HG03045 (cell line): Measurements from ENCODE around the gene ADGRF5.
"Not testable (repeated sequence)": the region's sequence is repeated elsewhere in the genome, so short reads cannot be mapped to it uniquely, and the experiment has no call there.

ENCODE experiments used
- ATAC-seq: cut with Tn5 transposase; IDR thresholded peaks from one replicate; pipeline ENCODE4 v1.9.1; 2021; ENCODE audit warnings: mild to moderate bottlenecking, moderate library complexity; ENCODE audit not compliant: unreplicated experiment

ADGRF5 gene

DNA sequence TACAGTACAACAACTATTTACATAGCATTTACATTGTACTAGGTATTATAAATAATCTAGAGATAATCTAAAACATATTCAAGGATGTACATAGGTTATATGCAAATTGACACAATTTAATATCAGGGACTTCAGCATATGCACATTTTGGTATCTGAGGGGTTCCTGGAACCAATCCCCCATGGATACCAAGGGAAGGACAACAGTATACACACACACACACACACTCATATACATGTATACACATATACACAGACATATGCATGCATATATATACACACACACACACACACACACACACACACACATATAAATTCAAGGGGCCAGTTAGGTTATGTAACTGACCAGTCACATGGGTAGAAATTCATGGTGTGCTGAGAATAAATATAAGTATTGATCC is 24.9 kb downstream of the ADGRF5 start:
- no peak for ATAC-seq

DNA sequence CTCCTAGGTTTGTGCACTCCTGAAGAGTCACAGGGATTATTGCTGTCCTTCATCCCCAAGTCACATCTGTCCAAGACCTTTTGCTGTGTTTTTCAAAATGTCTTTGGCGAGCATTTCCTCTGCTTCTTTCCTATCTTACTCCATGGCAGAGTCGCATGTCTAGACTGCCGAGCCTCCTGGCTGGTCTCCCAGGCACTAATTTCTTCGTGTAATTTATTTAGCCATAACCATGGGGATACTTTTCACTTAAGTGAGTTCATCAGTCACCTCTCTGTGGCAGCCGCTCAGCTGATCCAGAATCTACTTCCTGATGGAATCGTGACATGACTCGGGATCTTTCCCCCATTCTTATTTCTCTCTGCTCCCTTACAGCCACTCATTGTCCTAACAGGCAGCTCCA is 25.8 kb downstream of the ADGRF5 start:
- no peak for ATAC-seq

DNA sequence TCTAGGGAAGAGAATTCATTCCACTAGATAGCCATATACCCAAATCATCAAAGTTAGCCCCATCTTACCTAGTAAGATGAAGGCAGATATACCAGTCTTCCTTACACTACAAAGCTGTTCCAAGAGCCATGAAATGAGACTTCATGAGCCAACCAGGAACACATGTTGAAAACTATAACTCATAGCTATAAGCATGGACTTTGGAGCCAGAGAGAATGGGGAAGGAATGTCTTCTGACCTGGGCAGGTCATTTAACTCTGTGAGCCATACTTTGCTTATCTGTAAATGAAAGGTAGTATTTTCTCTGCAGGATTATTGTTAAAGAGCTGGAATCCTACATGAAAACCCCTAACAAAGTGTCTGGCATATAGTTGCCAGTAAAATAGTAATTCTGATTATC is 27.3 kb downstream of the ADGRF5 start:
- ATAC-seq: no peak

DNA sequence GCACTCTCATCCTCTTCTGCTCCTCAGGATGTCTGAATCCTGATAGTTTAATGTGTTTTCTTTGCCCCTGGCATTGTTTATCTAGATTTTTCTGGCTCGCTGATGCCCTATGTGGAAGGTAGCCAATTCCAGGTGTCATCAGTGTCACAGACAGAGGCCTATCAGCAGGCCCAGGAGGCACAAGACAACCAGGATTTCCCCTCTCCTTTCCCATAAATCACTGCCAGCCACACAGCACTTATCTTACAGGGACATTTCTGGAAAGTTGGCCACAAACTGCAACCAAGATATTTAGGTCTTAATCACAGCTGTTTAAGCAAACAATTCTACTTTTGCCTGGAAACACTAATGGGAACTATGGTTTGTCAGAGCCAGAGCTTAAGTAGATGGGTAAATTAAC is 28.1 kb downstream of the ADGRF5 start:
- ATAC-seq: no peak

DNA sequence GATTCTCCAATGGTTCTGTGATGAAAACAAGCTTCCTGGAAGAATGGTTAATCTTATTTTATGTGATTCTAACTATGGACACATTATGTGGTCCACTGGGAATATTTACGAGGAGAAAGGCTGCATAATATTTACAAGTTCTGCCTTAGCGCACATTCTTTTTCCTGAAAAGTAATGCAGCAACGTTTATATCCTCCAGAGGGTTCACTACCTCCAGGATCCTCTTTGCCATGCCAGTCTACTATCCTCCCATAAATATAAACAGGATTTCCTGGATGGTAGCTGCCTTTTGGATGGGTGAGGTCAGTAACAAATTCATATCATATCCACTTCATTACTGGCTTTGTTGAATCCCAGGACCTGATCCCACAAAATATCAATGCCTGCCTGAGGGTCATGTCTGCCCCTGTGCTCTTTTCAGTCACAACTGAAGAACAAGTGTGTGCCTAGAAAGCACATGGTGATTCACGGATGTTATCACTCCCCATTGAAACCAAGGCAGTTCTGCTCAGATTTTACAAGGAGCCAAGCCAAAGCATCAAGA is 30.4 kb downstream of the ADGRF5 start:
- no peak for ATAC-seq

DNA sequence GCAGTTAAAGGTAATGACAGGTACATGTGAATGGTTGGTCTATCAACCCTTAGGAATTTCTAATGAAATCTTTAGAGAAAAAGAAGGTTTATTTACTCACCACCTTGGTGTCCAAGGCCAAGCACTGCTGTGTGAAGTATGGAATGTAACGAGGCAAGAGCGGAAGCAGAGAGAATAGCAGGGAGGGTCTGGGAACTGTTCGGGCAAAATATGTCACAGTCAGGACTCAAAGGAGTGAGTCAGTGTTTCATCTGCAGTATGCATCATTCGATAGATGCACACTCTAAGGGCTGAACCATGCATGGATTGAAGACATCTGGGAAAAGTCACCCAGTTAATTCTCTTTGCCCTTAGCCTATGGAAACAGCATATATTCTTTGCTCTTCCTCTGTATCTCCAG is 33.2 kb downstream of the ADGRF5 start:
- no peak for ATAC-seq

DNA sequence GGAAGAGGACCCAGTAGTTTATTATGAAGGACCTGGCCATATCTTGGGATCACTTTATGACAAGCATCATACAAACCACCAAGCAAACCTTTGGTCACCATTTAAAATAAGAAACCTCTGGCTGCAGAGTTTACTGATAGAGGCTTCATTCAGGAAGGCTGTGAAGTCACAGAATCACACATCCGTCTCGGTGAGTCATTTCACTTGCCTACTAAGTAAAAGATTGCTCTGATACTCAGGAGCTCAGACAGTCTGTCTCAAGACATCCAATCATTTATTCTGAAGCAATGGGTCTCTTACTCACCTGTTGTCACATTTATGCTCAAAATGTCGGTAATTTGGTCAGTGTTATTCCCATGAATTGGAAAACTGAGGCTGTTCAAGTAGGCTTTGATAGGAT is 33.7 kb downstream of the ADGRF5 start:
- ATAC-seq: no peak

DNA sequence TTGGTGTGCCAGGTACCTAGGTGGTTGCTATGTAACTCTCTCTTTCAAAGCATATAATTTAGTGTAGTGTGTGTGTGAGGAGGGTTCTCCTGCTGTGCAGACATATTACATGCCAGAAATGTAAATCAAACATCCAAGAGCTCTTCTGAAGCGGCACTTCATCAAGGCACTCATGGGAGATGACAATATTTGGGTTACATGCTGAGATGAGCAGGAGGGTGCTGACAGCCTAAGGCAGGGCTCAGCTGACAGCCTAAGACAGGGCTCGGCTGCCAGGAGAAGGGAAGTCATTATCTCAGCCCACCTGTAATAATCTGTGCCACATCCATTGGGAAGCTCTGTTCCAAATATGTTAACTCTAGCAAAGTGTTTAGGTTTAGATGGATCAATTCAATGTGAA is 39.1 kb downstream of the ADGRF5 start:
- ATAC-seq: no peak

DNA sequence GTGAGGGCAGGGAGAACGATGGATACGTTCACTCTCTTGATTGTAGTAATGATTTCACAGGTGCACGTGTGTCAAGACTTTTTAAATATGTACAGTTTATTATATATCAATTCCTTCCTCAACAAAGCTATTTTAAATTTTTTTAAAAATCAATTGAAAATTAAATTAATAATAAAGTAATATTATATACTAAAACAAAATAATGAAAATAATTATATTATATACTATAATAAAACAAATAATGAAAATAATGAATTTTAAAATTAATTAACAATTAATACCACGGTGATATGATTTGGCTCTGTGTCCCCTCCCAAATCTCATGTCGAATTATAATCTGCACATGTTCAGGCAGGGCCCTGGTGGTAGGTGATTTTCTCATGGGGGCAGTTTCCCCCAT is 42.7 kb downstream of the ADGRF5 start:
- ATAC-seq: no peak

DNA sequence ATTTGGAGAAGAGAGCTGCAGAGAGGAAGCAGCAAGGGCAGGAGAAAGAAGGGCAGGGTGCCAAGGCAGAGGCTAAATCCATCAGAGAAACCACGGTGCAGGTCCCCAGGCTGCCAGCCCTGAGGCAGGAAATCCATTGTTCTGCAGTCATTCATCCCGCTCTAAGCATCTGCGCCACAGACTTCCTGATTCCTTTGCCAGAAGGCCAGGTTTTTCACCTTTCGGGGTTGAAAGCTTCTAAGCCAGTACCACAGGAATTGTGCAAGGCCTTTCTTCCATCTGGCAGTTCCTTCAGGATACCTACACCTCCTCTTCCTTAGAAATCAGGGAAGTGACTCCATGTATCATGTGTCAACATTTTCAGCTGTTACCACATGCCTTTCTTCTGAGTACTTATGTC is 45.6 kb downstream of the ADGRF5 start:
- no peak for ATAC-seq

DNA sequence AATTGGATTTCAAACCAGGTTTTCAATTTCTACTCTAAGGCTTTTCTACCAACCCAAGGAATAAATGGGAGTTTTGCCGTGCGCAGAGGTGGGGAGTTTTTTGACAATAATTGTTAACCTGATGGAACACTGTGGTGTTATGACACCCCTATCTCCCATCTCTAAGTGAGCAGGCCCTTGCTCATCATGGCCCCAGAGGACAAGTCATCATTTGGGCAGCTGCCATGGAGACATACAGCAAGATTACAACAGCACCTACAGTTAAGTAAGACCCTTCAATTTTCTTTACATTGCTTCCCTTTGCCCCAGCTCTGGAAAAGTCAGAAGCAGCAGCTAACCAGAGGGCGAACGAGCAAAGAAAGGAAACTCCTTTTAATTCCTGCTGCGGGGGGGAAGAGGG is 54.3 kb downstream of the ADGRF5 start:
- no peak for ATAC-seq

DNA sequence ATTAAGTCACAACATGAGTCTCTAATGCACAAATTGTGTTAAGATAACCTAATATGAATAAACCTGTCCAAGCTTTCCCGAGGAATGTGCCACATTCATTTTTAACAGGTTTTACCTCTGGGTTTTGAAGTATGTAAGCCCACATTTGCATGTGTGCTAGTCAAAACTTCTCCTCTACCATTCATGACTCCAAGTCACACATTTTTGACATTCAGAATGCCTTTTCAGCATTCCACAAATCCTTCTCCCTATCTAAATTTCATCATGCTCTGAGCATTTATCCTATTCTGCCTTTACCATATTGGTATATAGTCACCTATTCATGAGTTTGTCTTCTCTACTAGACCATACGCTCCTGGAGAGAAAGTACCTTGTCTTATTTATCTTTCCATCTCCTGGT is 56.5 kb downstream of the ADGRF5 start:
- ATAC-seq: no peak

DNA sequence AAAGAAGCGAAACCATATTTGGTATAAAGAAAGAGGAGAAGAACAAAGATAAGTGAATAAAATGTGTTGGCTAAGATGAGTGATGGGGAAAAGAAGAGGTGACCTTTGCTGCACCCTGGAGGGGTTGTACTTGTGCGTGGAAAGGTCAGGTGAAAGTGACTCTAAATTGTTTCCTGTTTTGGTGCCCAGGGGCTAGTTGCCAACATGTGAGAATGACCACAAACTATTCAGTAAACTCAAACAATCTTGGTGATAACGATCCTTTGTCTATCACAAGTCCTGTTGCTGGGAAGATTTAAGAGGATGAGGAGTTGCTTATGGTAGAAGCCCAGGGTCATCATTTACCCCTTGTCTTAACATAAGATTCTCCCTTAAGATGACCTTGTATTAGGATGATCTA is 57.9 kb downstream of the ADGRF5 start:
- no peak for ATAC-seq

DNA sequence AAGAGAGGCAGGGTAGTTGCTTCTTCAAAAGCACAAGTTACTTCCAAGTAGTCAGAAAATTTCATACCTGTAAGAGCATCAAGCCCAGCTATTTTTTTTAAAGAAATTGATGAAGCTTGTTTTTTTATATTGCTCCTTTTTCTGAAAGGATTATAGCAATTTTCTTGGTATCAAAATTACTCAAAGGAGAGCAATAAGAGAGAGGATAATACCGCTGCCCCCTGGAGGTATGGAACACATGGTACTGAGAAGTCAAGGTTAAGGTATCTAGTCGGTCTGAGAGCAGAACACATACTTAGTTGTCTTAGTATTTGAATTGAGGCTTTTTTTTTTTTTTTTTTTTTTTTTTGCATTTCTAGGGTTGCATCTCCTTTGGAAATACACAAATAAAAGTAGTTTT is 59.4 kb downstream of the ADGRF5 start:
- no peak for ATAC-seq

DNA sequence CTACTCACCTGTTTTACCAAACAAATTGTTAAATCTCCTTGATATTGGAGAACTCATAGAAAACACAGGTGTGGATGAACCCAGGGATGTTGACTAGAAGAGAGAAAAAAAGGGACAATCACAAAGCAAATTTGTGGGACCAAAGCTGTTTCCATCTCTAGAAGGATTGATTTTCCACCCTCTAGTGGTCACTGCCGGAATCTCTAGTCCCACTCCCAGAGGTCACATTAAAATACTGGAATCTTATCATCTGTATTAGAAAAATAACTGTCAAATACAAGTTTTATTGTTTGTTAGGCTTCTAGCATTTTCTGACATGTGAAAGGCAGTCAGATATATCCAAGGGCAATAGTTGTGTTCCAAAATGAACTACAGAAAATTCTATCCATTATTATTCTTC is 65.8 kb downstream of the ADGRF5 start:
- not testable (repeated sequence) for ATAC-seq

DNA sequence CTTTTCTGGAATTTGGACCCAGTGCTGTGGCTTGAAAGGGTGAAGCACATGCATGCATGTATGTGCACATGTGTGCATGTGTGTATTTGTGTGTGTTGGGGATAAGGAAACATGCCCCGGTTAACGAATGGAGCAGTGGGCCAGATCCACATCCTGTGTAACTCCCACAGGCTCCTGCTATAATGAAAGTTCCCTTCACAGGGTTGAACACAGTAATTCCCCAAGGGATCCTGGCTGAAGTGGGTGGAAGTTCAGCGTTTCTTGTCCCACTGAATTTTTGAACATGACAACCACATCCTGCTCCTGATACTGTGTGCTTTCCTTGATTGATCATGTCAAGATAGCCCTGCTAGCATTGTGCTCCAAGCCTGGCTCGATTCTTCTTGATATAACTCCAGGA is 70.2 kb downstream of the ADGRF5 start:
- not testable (repeated sequence) for ATAC-seq

DNA sequence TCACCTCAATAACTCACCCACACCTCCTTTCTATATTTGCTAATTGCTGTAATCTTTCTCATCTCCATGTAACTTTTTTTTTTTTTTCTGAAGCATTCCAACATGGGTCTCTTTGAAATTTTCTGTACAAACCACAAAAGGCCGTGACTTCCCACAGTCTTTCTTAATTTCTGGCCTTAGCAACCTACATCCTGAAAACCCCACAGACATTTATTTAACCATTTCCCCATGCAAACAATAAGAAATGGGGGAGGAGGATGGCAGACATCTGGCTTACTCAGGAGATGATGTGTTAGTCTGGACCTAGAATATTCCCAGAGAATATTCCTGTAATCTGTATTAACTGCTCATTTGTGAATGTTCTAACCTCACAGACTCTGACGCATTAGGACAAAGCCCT is 70.9 kb downstream of the ADGRF5 start:
- ATAC-seq: no peak

DNA sequence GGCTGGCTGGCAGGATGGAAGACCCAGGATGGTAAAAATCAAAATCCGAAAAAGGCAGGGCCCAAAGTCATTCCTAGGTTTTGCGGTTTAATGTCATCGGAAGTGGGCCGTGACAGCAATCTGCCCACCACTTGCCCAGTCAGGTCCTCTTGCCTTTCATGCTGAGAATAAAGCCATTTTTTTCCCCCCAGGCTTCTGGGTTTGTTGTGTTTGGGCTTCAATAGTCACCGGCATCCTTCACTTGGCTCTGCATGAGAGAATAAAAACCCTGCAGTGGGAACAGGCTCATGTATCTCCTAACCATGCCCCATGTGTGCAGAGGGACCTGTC is 72.4 kb downstream of the ADGRF5 start:
- no peak for ATAC-seq

DNA sequence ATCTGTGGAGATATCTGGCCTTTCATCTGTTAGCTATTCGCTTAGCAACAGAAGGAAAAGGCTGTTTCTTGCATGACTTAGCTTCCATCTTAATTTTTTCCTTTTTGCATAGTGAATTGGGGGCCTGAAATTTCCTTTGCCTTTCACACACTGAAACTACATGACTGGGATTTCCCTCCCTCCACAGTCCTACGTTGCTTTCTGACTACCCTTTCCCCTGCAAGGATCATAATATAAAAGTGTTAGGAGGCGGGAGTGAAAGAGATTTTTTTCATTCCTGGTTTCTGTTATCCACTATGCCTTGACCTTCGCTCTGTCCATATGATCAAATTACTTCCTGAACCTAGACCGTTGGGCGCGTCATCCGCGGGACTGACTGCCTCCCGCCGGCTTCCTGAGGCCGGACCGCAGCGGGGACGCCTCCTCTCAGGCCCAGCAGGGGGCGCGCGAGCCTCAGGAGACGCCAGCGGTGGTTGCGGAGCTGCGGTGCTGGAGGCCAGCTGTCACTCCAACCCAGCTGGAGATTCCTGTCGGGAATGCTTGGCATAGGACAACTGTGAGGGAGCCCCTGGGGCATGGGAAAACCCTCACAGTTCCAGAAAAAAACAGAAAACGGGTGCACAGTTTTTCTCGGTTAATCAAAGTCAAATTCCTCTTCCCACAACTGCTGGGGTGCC is 72.9 kb downstream of the ADGRF5 start:
- ATAC-seq: peak; percentile 87

DNA sequence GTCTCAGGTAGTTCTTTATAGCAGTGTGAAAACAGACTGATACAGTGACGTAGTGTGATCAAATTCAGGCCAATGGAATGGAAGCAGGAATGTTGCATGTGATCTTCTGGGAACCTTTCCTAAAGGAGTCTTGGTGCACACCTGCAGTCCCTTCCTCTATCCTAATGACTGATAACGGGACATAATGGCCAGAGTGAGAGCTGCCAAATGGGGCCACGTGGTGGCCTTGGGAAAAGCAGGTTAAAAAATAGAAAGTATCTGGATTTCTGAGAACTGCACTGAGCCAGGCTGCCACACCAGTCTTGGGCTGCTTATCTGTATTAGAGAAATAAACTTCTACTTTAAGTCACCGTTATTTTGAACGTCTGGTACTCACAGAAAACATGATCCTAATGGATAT is 76.6 kb downstream of the ADGRF5 start:
- ATAC-seq: no peak

DNA sequence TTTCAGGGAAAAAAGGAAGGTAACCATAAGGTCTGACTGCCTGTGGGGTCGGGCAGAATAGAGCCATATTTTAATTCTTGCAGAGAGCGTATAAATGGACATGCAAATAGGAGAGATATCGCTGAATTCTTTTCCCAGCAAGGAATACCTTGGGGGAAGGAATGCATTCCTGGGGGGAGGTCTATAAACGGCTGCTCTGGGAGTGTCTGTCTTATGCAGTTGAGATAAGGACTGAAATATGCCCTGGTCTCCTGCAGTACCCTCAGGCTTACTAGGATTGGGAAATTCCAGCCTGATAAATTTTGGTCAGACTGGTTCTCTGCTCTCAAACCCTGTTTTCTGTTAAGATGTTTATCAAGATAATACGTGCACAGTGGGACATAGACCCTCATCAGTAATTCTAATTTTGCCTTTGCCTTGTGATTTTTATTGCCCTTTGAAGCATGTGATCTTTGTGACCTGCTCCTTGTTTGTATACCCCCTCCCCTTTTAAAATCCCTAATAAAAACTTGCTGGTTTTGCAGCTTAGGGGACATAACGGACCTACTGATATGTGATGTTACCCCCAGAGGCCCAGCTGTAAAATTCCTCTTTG is 79.4 kb downstream of the ADGRF5 start:
- not testable (repeated sequence) for ATAC-seq

DNA sequence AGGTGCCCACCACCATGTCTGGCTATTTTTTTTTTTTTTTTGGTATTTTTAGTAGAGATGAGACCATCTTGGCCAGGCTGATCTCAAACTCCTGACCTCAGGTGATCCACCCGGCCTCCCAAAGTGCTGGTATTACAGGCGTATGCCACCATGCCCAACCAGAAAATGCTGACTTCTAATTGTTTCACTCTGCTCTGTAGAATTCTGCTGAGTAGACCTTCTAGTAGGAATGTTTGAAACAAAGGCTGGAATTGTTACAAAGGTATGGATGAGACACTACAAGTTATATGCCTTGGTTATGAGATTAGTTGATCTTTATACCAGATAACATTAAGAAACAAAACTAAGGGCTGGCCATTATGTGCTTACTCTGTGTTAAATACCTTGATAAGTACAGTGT is 83.7 kb downstream of the ADGRF5 start:
- no peak for ATAC-seq

DNA sequence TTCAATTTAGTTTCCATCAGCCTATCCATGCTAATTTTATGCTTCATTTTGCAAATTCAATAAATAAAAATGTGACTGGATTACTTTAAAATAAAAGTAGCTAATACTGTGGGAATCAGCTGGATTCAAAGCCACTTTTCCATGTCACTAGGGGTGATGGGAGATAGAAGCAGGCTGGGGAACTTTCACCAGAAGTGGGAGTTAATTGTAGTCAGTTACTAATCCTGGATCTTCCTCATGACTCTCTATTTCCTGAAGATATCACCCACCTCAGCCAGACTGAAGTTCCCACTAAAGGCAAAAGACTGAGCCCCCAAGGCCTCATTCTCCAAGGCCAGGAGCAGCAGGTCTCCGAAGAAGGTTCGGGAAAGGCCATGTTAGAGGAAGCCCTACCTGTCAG is 86.7 kb downstream of the ADGRF5 start:
- not testable (repeated sequence) for ATAC-seq
